Activated CD8-positive, alpha-beta T cell treated with anti-CD3 and anti-CD28 coated beads for 36 hours (primary cell): Measurements from ENCODE around the gene MAGI3. TPM values are rescaled to one million over a fixed set of nuclear protein-coding genes. Genes with fewer than 3 reads are reported as not detected.

Source experiments
- ATAC-seq: fragments of 200-7000 bp; cut with Tn5 transposase; one replicate; pipeline ENCODE4 v1.10.0; 2021; ENCODE audit warnings: mild to moderate bottlenecking, moderate library complexity
- CTCF ChIA-PET: fragments of 350-600 bp; sonication (Branson Sonifier 250); formaldehyde crosslinking; loops from one replicate; lab custom pipeline; 2021; ENCODE audit warnings: antibody characterized with exemption; lab: Charles Lee
- POLR2A ChIA-PET: fragments of 350-600 bp; sonication (Branson Sonifier 250); formaldehyde crosslinking; loops from one replicate; lab custom pipeline; 2021; ENCODE audit warnings: antibody characterized with exemption; lab: Charles Lee
- DNase-seq: peaks from one replicate; pipeline ENCODE4 v3.0.0-alpha.2; 2020
- H3K27ac Mint-ChIP-seq: one replicate; pipeline ENCODE4 v1.8.0; 2021; ENCODE audit warnings: mild to moderate bottlenecking, mixed read lengths
- H3K27me3 Mint-ChIP-seq: one replicate; pipeline ENCODE4 v1.8.0; 2021; ENCODE audit warnings: mixed read lengths
- H3K36me3 Mint-ChIP-seq: one replicate; pipeline ENCODE4 v1.8.0; 2021; ENCODE audit warnings: low read depth, mixed read lengths
- H3K4me1 Mint-ChIP-seq: one replicate; pipeline ENCODE4 v1.8.0; 2021; ENCODE audit warnings: low read depth, mixed read lengths
- H3K4me3 Mint-ChIP-seq: one replicate; pipeline ENCODE4 v1.8.0; 2021; ENCODE audit warnings: mild to moderate bottlenecking, moderate library complexity, mixed read lengths
- H3K9me3 Mint-ChIP-seq: one replicate; pipeline ENCODE4 v1.8.0; 2021; ENCODE audit warnings: mixed read lengths
- intact Hi-C: fragments of 100-400 bp; cut with micrococcal nuclease; formaldehyde crosslinking; loops from one replicate; pipeline ENCODE4 v1.10.0; 2022
- total RNA-seq, 2 experiments: library from RNA; stranded (reverse); gene quantifications; one replicate each; pipeline ENCODE4 v1.2.3, GENCODE V29; 2021
- TF ChIP-seq, protein P1 (sequence below): fragments of 200-600 bp; IDR thresholded peaks from one replicate; pipeline ENCODE4 v1.8.0; 2022; ENCODE audit warnings: antibody characterized with exemption, mild to moderate bottlenecking

Gene MAGI3
- total RNA-seq, 2 experiments from 2014 or later: 2.5 to 3.1 TPM

DNA sequence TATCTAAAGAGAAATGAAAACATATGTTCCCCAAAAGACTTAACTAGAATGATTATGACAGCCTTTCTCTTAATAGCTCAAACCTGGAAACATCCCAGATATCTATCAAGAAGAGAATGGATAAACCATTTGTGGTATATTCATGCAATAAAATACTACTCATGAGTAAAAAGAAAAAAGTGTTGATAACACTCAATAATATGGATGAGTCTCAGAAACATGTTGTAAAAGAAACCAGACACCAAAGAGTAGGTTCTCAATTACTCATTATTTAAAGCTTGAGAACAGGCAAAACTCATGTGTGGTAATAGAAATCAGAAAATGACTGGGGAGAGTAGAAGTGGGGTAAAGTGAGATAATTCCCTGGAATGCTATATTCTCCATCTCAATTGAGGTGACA, 214.8 kb downstream of the MAGI3 start:
- Mint-ChIP-seq H3K27ac (no peak overlapping the region), H3K36me3 (no peaks in the 10 kb centered on the region), H3K4me3 (no peak overlapping the region), H3K9me3 (peaks cover 7% of the 10 kb centered on the region), H3K4me1 (peaks cover 8% of the 10 kb centered on the region), H3K27me3 (no peaks in the 10 kb centered on the region)
- ChIA-PET CTCF (no interaction called here), POLR2A (no interaction called here)
- intact Hi-C loops: no loop called here
- TF ChIP-seq, protein P1, sequence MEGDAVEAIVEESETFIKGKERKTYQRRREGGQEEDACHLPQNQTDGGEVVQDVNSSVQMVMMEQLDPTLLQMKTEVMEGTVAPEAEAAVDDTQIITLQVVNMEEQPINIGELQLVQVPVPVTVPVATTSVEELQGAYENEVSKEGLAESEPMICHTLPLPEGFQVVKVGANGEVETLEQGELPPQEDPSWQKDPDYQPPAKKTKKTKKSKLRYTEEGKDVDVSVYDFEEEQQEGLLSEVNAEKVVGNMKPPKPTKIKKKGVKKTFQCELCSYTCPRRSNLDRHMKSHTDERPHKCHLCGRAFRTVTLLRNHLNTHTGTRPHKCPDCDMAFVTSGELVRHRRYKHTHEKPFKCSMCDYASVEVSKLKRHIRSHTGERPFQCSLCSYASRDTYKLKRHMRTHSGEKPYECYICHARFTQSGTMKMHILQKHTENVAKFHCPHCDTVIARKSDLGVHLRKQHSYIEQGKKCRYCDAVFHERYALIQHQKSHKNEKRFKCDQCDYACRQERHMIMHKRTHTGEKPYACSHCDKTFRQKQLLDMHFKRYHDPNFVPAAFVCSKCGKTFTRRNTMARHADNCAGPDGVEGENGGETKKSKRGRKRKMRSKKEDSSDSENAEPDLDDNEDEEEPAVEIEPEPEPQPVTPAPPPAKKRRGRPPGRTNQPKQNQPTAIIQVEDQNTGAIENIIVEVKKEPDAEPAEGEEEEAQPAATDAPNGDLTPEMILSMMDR: no peak
- no peak for ATAC-seq
- DNase-seq: no peak

DNA sequence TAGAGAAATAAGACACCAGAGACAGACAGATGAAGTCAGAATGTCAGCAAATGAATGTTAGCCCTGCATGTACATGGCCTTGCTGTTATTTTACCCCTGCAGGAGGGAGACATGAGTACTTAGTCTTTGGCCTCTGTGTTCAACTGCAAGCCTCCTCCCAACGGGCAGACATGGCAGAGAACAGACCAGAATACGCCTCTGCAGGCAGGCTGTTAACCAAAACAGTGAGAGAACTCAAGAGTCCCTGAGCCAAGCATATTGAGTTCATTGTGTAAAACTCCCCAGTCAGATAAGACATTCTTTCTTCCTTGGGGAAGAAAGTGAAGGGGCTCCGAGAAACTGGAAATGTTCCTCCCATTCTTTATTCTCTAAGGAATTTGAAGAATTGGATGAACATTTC, 218.1 kb downstream of the MAGI3 start:
- Mint-ChIP-seq H3K4me3 (no peak overlapping the region), H3K4me1 (no peaks in the 10 kb centered on the region), H3K27me3 (peaks cover 1% of the 10 kb centered on the region), H3K36me3 (no peaks in the 10 kb centered on the region), H3K27ac (no peak overlapping the region), H3K9me3 (no peaks in the 10 kb centered on the region)
- no peak for ATAC-seq
- ChIA-PET POLR2A (no interaction called here), CTCF (no interaction called here)
- intact Hi-C loops: no loop called here
- TF ChIP-seq, protein P1: no peak
- DNase-seq: no peak

DNA sequence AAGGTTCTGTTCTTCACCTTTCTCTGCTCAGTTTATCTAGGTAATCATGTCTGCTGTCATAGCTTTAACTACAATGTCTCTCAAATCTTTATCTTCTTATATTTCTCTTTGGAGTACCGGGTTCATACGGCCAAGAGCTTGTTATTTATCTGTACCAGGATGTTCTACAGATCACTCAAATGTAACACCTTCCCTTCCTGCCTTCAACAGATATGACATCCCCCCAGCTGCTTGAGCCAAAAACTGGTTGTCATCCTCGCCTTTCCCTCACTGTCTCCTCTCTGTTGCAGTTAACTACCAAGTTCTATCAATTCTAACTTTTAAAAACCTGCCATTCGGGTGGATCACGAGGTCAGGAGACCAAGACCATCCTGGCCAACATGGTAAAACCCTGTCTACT, 220.1 kb downstream of the MAGI3 start:
- ATAC-seq: no peak

DNA sequence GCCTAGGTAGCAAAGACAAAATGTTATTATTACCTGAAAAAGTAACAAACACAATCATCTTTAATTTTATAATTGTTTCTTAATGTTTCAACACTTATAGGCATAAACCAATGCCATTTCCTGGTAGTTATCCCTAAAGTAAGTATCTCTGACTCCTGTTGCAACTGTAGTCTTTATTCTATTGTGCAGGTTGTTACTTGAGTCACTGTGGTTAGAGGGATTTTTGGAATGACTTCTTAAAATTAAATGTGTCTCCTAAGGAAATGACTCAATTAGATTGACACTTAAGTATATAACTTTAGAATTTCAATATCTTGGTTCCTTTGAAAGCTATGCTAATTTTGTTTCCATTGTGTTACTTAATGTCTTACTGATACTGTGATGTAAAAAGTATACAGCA, 225.1 kb downstream of the MAGI3 start:
- peaks cover 4% of the 10 kb centered on the region for H3K4me1 Mint-ChIP-seq
- intact Hi-C loops: no loop called here
- ChIA-PET CTCF (no interaction called here), POLR2A (no interaction called here)
- ATAC-seq (no peak), DNase-seq (no peak)
- peaks cover 1% of the 10 kb centered on the region for H3K27me3 Mint-ChIP-seq
- no peak overlapping the region for H3K4me3 Mint-ChIP-seq
- TF ChIP-seq, protein P1: no peak
- no peak overlapping the region for H3K27ac Mint-ChIP-seq
- H3K36me3 Mint-ChIP-seq: no peaks in the 10 kb centered on the region
- H3K9me3 Mint-ChIP-seq: no peaks in the 10 kb centered on the region

More for the DNA sequence above, 220.1 kb downstream of the MAGI3 start:
- no peaks in the 10 kb centered on the region for H3K36me3 Mint-ChIP-seq
- no peak overlapping the region for H3K4me3 Mint-ChIP-seq
- TF ChIP-seq, protein P1: no peak
- CTCF ChIA-PET: interaction anchor here (1.4 kb wide), 1 partner anchor 73 kb away, joined by 3 read pairs; no protein-coding TSS in a partner anchor
- peaks cover 1% of the 10 kb centered on the region for H3K27me3 Mint-ChIP-seq
- no peak for DNase-seq
- intact Hi-C loops: no loop called here
- H3K9me3 Mint-ChIP-seq: no peaks in the 10 kb centered on the region
- POLR2A ChIA-PET: interaction anchor here (0.6 kb wide), 1 partner anchor 31 kb away, joined by 3 read pairs; no protein-coding TSS in a partner anchor
- H3K27ac Mint-ChIP-seq: no peak overlapping the region
- no peaks in the 10 kb centered on the region for H3K4me1 Mint-ChIP-seq

DNA sequence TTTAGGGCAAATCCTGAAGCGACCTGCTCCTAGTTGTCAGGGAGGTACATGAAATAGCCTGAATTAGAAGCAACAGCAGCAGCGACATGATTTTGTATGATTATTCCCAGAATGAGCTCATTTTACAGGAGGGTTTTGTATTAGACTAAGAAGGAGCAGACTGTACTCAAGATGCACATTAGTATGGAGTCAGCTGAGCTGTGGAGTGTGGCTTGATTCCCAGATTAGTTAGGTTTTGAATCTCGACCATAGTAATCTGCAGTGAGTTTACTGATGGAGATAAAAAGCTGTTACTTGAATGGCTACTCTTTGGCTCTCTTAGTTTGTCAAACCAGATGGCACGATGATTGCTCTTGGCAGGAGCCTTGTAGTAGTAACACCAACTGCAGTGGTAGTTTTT, 225.8 kb downstream of the MAGI3 start:
- Mint-ChIP-seq H3K27me3 (peaks cover 1% of the 10 kb centered on the region), H3K9me3 (no peaks in the 10 kb centered on the region), H3K27ac (no peak overlapping the region), H3K36me3 (no peaks in the 10 kb centered on the region), H3K4me3 (no peak overlapping the region), H3K4me1 (peaks cover 4% of the 10 kb centered on the region)
- ATAC-seq: no peak
- ChIA-PET POLR2A (no interaction called here), CTCF (no interaction called here)
- TF ChIP-seq, protein P1: no peak
- intact Hi-C loops: no loop called here
- DNase-seq: no peak
